ENCODE measurements around the gene SPTSSB.

Gene SPTSSB

DNA sequence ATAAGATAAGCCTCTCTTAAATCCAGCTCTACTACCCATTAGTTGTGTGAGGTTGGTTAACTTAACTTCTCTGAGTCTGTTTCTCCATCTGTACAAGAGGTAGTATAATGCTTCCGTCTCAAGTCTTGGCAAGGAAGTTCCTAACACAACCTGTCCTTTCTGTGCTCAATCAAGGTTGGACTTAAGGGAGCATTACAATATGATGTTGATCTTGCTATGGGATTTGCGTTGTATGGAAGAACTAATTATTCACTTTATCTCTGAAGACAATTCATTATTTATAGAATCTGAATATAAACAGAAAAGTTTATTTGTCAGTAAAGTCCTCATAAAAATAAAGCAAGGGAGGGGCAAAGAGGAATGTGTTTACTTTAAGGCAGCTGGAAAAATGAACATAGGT is 18.9 kb upstream of the SPTSSB start:
- DNase-seq, result no peak

DNA sequence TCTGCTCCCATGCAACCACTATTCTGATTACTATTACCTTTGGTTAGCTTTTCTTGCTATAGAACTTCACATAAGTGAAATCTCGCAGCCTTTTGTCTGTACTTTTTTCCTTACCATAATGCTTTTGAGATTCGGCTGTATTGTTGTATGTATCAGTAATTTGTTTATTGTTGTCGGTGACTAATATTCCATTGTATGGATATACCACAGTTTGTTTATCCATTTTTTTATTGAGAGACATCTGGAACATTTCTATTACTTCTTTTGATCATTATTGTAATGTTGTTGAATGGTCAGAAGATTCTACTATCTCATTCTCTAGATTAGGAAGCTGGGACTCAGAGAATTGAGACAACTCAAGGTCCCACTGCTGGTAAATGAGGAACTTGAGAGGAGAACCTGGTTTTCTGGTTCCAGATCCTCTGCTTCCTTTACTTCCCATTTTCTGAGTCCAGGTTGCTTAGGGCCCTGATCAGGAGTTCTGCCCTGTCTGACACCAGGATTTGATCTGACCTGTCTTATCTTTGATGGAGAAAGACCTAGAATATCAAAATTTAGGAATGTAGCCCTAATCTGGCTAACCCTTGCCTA is 18.2 kb upstream of the SPTSSB start:
- DNase-seq, result no peak

DNA sequence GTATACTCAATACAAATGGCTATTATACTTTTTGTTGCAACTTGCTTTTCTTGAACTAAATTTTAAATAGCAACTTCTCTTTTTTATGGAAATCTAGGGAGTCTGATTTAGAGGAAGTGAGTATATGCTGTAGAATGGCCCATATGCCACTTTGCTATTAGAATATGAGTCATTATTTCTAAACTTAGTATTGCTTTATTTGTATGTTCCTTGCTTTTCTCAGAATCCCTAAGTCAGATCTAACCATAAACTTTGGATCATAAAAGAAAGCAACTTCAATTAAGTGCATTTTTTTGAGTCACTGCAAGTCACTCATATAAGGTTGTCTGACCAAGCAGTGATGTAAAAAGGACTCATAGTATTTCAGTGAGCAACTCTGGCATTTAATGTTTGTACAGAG is 17.5 kb upstream of the SPTSSB start:
- DNase-seq, result no peak

DNA sequence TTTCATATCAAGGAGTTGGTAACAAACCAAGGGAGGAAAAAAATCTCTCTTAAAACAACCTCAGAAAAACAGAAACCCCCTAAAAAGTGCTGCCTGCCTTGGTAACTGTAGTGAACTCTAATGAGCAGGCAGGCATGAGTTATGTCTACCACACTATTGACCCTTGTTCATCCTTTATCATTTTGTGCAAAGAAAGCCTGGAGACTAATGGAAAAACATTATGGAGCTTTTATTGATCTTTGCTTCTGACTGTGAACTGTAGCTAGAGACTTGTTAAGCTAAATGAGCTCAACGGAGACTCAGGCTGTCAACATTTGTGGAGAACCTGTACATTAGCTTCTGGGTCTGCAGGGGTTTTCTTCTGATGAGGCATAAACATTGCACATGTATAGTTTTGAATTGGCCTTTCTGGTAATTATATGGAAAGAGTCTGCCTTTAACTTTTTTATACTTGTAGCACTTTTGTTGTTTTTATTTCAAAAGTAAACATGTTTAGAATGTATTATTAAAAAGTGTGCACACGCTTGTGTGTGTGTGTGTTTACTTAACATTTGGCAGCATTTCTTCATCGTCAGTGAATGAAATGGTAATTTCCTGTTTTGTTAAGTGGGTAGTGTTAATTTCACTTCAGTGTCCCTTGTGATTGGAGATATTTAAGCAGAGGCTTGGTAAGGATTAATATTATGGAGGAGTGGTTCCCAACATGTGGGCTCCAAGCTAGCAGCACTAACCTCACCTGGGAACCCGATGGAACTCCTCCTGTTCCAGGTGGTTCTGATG is 15.9 kb upstream of the SPTSSB start:
- DNase-seq, result no peak

DNA sequence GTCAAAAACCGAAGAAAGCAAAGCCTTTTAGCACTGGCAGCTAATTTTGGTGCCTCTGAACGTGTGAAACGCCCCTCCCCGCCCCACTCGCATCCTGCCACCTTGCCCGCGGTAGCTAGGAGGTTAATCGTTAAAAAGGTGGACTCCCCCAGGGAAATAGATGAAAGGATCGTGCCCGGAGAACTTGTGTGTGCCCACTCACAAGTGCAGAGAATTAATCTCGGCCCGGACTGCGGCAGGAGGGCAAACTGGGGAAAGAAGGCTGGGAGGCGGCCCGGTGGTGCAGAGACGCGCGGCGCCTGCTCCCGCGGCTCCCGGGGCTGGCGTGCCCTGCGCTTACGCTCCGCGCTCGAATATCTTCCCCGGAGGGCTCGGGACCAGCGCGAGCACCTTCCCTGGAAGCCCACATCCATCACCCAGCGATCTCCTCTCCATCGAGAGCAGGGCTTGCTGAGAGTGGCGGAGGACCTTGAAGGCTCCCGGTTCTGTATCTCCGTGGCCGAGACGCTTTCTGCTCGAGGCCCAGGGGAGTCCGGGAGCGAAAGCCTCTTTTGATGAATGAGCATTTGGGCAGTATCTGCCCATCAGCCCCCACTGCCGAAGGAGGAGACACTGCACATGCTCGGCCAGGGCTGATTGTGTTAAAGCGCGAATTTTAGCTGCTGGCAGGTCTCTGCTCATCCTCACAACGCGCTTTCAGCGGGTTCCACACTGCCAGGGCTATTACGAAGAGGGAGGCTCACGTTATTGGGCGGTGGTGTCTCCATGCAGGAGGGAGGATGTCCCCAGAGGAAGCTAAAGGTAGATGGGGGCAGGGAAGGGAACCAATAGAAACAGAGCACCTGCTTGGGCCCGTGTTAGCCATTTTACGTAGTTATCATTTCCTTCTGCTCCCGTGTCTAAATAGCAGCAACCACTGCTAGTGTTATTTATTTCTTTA is 1.3 kb upstream of the SPTSSB start:
- peak; percentile 55 for DNase-seq

DNA sequence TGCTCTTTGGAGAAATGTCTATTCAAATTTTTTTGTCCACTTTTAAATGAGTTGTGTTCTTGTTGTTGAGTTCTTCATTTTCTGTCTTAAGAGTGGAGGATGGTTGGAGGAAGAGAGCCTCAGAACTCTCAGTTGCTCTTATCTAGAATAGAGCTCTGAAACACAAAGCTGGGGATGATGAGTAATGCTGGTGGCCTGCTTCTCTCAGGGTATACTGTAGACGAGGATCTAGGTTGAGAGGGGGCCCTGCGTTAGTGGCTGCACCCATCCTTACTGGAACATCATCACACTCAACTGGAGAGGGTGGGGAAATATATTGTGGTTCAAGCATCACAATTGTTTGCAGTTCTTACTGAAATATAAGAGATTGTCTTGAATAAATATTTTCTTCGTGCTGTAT is 1.8 kb downstream of the SPTSSB start:
- no peak for DNase-seq

DNA sequence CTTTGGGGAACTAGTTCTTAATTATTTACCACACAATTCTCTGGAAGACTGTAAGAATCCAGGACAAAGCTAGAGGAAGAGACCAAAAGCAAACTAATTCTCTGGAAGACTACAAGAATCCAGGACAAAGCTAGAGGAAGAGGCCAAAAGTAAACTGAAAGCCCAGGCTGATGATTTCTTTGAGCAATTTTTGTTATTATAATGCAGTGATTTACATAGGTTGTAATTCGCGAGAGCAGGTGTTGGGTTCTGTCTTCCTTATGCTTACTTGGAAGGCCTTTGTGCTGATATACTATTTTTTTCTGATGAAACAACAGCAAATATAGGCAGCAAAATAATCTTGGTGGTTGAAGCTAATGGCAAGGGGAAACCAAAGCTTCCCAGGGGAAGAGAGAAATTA is 5.2 kb downstream of the SPTSSB start:
- no peak for DNase-seq

DNA sequence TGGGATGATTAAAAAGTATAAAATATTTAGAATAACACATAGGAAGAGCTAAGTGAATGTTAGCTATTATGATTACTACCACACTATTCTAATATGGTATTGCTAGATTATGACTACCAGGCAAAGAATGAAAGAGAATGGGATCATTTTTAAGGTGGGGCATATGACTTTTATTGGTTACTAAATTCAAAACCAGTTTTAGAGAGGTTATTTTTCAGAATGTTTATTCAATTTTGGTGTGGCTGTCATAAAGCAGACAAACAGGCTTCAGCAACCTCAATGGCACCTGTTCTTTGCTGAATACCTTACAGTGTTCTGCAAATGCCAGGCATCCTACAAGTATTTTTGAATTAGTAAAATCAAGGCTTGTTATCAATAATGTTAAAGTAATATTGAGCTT is 12.8 kb downstream of the SPTSSB start:
- DNase-seq, result no peak

DNA sequence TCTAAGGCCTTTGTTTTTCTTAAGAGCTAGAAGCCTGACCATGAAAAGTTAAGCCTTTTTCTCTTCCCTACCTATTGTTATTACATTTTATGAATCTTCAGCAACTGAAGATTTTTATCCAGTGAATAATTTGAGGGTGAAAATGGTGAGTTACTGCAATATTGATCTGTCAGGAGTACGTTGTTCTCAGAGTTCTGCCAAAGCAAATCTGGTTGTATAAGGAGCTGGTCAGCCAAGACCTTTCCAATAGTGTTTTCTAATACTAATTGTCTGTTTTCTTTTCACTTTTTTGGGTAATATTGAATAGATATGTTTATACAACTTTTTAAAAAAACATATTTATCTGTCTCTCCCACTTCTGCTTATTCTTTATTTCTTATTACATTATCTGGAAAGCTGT is 15.0 kb downstream of the SPTSSB start:
- no peak for DNase-seq

DNA sequence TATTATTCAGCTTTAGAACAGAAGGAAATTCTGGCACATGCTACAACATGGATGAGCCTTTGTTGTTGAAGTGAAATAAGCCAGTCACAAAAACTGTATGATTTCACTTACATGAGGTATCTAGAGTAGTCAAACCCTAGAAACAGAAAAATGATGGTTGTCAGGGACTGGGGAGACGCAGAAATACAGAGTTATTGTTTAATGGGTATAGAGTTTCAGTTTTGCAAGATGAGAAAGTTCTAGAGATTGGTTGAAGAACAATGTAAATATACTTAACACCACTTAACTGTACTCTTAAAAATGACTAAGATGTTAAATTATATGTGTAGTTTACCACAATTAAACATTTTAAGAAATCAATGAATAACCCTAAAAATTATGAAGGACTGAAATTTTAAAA is 15.8 kb downstream of the SPTSSB start:
- no peak for DNase-seq

DNA sequence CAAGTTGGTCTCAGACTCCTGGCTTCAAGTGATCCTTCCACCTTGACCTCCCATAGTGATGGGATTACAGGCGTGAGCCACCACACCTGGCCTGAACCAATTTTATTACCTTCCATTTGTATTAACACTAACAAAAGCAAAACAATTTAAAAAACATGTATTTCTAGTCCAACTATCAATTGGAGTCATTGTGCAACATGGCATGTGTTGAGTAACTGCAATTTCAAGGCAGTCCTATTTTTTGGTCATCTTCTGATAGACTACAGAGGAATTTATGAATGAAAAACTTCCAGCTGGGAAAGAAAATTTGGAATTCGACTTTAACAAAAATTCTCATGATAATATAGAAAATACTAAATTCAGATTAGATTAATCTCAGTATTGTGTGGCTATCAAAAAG is 16.8 kb downstream of the SPTSSB start:
- no peak for DNase-seq

DNA sequence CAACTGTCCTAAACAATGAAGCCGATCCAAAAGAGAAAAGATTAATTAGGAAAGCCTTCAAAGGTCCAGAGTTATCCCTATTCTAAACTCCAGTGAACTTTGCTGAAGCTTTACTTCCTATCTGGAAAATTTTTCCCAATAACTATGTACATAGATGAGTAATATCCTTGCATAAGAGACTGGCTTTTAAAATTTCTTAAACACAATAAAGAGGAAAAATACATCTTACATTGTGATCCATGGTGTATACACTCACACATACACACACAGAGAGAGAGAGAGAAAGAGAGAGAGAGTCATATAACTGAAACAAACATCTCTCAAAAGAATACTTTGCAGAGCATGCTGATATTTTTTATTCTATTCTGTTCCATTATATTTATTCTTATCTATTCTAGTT is 20.0 kb downstream of the SPTSSB start:
- DNase-seq, result no peak

DNA sequence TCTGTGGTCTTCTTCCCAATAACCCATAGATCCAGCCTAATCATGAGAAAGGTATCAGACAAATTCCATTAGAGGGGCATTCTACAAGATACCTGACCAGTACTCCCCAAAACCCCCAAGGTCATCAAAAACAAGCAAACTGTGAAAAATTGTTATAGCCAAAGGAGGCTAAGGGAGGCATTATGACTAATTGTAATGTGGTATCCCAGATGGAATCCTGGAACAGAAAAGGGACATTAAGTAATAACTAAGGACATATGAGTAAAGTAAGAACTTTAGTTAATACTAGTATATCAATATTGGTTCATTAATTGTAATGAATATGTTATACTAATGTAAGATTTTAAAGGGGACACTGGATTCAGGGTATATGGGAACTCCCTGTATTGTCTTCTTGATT is 20.4 kb downstream of the SPTSSB start:
- DNase-seq, result no peak

DNA sequence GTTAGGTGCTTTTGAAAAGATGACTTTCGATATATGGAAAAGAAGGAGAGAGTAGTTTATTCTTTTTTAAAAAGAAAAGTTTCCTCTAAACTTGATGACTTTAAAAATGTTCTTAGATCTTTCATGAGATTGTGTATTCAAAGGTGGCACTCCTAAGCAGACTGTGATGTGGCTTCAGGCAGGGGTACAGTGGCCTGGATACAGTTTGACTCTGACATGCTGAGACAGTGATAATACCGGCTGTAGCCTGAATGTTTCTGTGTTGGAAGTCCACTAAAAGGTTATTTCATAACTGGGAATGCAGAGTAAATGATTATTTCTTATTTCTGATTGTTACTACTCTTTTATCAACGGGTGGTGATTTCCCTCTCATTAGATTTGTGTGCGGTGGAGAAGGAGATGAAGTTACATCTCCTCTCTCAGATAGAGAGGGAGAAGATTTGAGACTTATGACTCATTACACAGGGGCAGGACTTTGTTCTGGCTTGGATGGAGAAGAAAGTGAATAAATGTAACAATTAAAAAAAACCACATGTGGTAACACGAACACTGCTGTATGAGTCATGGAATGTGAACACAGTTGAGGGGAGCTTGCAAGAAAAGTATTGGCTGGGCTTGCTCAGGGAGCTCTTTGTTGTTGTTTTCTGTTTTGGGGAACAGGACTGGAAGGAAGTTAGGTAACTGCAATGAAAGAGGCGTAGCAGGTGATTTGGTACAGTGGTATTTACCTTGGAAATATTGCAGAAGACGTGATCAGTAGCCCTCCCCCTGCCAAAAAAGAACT is 21.6 kb downstream of the SPTSSB start:
- DNase-seq, result no peak

DNA sequence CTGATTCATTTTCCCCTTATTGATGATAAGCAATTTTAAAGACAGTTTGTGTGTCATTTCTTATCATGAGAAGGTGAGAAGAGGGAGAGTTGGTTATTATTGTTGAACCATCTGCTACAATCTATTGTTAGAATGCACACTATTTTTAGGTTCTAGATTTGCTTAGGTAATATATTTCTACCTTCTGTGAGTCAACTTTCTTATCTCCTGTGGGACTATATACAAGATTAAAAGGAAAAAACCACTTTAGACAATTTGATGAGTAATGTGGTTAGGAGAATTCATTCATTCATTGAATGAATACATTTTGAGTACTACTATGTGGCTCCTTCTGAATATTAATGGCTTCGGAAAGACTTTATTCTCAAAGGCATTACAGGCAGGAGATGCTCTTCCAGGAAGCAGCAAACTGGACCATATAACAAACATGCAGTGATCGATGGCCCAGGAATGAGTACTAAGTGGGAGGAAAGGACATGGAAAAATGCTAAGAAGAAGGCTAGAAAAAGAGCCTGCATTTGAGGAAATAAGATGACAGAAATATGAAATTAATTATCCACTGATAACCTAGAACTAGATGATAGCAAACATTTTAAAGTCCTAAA is 22.4 kb downstream of the SPTSSB start:
- no peak for DNase-seq

DNA sequence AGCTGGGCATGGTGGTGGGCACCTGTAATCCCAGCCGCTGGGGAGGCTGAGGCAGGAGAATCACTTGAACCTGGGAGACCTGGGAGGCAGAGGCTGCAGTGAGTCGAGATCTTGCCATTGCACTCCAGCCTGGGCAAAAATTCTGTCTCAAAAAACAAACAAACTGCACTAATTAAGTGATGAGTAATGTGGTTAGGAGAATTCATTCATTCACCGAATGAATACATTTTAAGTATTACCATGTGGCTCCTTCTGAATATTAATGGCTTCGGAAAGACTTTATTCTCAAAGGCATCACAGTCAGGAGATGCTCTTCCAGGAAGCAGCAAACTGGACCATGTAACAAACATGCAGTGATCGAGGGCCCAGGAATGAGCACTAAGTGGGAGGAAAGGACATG is 23.6 kb downstream of the SPTSSB start:
- DNase-seq, result no peak

DNA sequence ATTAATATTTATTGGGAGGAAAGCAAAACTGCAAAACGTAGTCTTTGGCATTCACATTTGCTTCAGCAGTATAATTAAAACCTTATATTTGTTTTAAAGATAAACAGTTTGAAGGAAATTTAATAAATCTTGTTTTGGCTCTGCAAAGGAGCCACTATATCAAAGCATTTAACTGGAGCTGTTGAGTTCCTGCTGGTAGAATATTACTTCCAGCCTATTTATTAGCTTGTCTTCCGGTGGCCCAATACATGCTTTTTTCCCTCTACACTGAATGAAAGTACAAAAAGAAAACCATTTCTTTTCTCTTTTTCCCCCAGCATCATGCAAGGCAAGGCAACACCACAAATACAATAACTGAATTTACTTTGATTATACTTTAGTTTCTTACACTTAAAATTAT is 26.3 kb downstream of the SPTSSB start:
- no peak for DNase-seq

DNA sequence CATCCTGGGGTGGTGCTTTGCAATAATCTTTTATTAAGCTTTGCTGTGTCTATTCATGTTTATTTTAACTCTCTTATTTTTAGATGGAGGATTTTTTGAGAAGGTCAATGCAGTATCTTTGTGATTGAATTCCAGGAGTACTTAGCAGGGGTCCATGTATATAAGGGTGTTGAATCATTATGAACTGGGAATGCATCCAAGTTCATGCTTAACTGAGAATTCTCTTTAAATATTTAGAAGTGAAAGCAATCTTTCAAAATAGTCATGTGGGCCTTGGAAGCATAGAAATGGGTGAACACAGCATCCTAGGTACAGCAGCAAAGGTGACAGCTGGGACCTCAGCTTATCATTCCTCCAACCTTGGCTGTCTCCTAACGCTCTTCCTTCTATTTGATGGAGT is 27.3 kb downstream of the SPTSSB start:
- no peak for DNase-seq

DNA sequence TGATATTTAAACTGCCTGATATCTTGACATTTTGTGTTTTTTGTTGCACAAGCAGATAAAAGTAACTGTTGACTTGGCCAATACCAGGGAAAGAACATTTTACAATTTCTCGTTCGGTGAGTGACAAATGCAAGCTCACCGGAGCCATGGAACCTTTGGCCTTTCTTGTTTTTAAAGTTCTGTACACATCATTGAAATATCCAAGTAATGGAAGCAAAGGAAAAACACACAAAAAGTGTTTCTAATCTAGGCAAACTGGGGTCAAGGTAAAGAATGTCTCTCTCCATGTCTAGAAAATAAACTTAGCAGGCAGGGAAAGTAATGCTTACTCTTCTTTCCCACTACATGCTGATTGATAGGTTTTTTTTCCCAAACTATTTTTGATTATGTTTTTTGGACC is 27.8 kb downstream of the SPTSSB start:
- no peak for DNase-seq

DNA sequence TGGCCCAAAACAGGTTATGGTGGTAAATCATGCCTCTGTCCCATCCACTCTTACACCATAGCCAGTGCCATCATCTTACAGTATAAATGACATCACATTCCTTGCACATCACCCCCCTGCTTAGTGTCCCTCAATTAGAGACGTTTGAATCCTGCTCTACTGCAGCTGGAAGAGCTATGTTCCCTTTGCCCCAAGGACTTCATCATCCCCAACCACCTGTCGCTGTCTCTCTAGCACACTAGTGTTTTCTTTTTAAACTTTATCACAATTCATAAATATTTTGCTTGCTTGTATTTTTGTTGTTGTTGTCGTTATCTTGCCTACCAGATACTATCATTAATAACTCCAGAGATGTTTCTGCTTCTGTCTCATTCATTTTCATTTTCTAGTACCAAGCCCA is 28.7 kb downstream of the SPTSSB start:
- DNase-seq, result no peak

DNA sequence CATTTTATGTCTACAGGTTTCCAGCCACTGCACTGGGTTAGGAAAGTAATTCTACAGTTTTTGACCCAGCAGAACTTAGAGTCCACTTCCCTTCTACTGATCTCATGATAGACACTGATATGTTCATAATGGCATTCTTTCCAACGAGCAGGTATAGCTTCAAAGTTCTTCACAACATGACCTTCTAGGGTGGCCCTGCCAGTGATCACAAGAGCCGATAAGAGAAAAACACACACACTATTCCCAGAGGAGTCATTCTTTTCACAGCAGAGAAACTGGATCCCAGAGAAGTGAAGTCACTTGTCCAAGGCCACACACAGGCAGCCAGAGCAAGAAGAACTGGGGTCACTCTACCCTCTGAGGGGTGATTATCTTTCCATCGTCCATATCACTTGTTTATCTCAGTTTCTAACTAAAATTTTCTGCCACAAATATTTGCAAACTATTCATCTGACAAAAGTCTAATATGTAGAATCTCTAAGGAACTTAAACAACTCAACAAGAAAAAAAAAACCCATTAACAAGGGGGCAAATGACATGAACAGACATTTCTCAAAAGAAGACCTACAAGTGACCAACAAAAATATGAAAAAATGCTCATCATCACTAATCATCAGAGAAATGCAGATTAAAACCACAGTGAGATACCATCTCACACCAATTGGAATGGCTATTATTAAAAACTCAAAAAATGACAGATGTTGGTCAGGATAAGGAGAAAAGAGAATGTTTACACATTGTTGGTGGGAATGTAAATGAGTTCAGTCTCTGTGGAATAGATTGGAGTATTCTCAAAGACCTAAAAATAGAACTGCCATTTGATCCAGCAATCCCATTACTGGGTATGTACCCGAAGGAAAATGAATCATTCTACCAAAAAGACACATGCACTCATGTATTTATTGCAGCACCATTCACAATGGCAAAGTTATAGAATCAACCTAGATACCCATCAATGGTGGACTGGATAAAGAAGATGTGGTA is 31.5 kb downstream of the SPTSSB start:
- DNase-seq, result no peak

Measured in NCI-H1092 (cell line).